ENCODE results near the gene PRKAG3.

The PRKAG3 gene

GRCh38 chr2:218831378-218831990, at the start of gene PRKAG3:
PRKAG3 (minus strand) TSS chr2:218831803.
- Histone ChIP-seq H3K9me3 (ENCODE audit: insufficient read depth, low read depth, low read length) (no peaks in the 10 kb centered on the region), H3K4me1 (ENCODE audit: insufficient read depth, low read length) (no peaks in the 10 kb centered on the region), H3K27ac (ENCODE audit: low read length) (no peak within 1 kb of the TSS), H3K27me3 (ENCODE audit: insufficient read depth, low read length) (no peaks in the 10 kb centered on the region; the same call in 1 of the 2 replicates), H3K36me3 (ENCODE audit: insufficient read depth, low read depth, low read length) (no peaks in the 10 kb centered on the region), H3K9ac (ENCODE audit: low read depth, low read length) (no peak within 1 kb of the TSS), H3K4me3 (ENCODE audit: low read length) (no peak within 1 kb of the TSS)

GRCh38 chr2:218880859-218881594, 49.4 kb upstream of the PRKAG3 start:
- H3K27ac ChIP-seq (ENCODE audit: low read length), result no peak overlapping the region
- peaks cover 8% of the 10 kb centered on the region; the same call in 1 of the 2 replicates for H3K9me3 ChIP-seq (ENCODE audit: insufficient read depth, low read depth, low read length)
- H3K36me3 ChIP-seq (ENCODE audit: insufficient read depth, low read depth, low read length), result no peaks in the 10 kb centered on the region
- peaks cover 4% of the 10 kb centered on the region for H3K4me1 ChIP-seq (ENCODE audit: insufficient read depth, low read length)
- no peak overlapping the region for H3K4me3 ChIP-seq (ENCODE audit: low read length)
- no peak overlapping the region for H3K9ac ChIP-seq (ENCODE audit: low read depth, low read length)
- peaks cover 99% of the 10 kb centered on the region for H3K27me3 ChIP-seq (ENCODE audit: insufficient read depth, low read length)

- peak within 1 kb of the TSS; percentile 13; the same call in 1 of the 2 replicates for H3K4me3 ChIP-seq (ENCODE audit: low read length)
- peaks cover 8% of the 10 kb centered on the region; the same call in 1 of the 2 replicates for H3K9me3 ChIP-seq (ENCODE audit: insufficient read depth, low read depth, low read length)
- no peak within 1 kb of the TSS for H3K9ac ChIP-seq (ENCODE audit: low read depth, low read length)
- no peaks in the 10 kb centered on the region for H3K36me3 ChIP-seq (ENCODE audit: insufficient read depth, low read depth, low read length)
- peaks cover 4% of the 10 kb centered on the region for H3K4me1 ChIP-seq (ENCODE audit: insufficient read depth, low read length)
- H3K27me3 ChIP-seq (ENCODE audit: insufficient read depth, low read length), result peaks cover 99% of the 10 kb centered on the region
- no peak within 1 kb of the TSS for H3K27ac ChIP-seq (ENCODE audit: low read length)
Observed at GRCh38 chr2:218880102-218880858, 48.7 kb upstream of the PRKAG3 start, which contains the start of gene WNT10A. WNT10A (plus strand) TSS chr2:218880852; CDS start chr2:218880996, 144 bp downstream.

- H3K4me3 ChIP-seq (ENCODE audit: low read length), result no peak overlapping the region
- peaks cover 4% of the 10 kb centered on the region for H3K4me1 ChIP-seq (ENCODE audit: insufficient read depth, low read length)
- no peak overlapping the region for H3K9ac ChIP-seq (ENCODE audit: low read depth, low read length)
- H3K27ac ChIP-seq (ENCODE audit: low read length), result no peak overlapping the region
- H3K27me3 ChIP-seq (ENCODE audit: insufficient read depth, low read length), result peaks cover 99% of the 10 kb centered on the region
- peaks cover 10% of the 10 kb centered on the region; the same call in 1 of the 2 replicates for H3K9me3 ChIP-seq (ENCODE audit: insufficient read depth, low read depth, low read length)
- H3K36me3 ChIP-seq (ENCODE audit: insufficient read depth, low read depth, low read length), result no peaks in the 10 kb centered on the region
Observed at GRCh38 chr2:218879776-218880101, 48.1 kb upstream of the PRKAG3 start.

GRCh38 chr2:218878926-218879761, 47.5 kb upstream of the PRKAG3 start:
- peaks cover 99% of the 10 kb centered on the region for H3K27me3 ChIP-seq (ENCODE audit: insufficient read depth, low read length)

GRCh38 chr2:218878486-218878885, 46.9 kb upstream of the PRKAG3 start:
- Histone ChIP-seq H3K9ac (ENCODE audit: low read depth, low read length) (no peak overlapping the region), H3K27ac (ENCODE audit: low read length) (no peak overlapping the region), H3K9me3 (ENCODE audit: insufficient read depth, low read depth, low read length) (peaks cover 14% of the 10 kb centered on the region; the same call in 1 of the 2 replicates), H3K36me3 (ENCODE audit: insufficient read depth, low read depth, low read length) (no peaks in the 10 kb centered on the region), H3K27me3 (ENCODE audit: insufficient read depth, low read length) (peaks cover 99% of the 10 kb centered on the region), H3K4me3 (ENCODE audit: low read length) (no peak overlapping the region), H3K4me1 (ENCODE audit: insufficient read depth, low read length) (peaks cover 4% of the 10 kb centered on the region)

More at GRCh38 chr2:218878926-218879761, 47.5 kb upstream of the PRKAG3 start:
- Histone ChIP-seq H3K9ac (ENCODE audit: low read depth, low read length) (no peak overlapping the region), H3K9me3 (ENCODE audit: insufficient read depth, low read depth, low read length) (peaks cover 14% of the 10 kb centered on the region; the same call in 1 of the 2 replicates), H3K36me3 (ENCODE audit: insufficient read depth, low read depth, low read length) (no peaks in the 10 kb centered on the region), H3K4me1 (ENCODE audit: insufficient read depth, low read length) (peaks cover 4% of the 10 kb centered on the region), H3K27ac (ENCODE audit: low read length) (no peak overlapping the region), H3K4me3 (ENCODE audit: low read length) (no peak overlapping the region)

- Histone ChIP-seq H3K27me3 (ENCODE audit: insufficient read depth, low read length) (peaks cover 100% of the 10 kb centered on the region), H3K27ac (ENCODE audit: low read length) (no peak overlapping the region)
Observed at GRCh38 chr2:218877891-218878290, 46.3 kb upstream of the PRKAG3 start.

GRCh38 chr2:218877331-218877730, 45.7 kb upstream of the PRKAG3 start:
- Histone ChIP-seq H3K4me1 (ENCODE audit: insufficient read depth, low read length) (peaks cover 9% of the 10 kb centered on the region), H3K9me3 (ENCODE audit: insufficient read depth, low read depth, low read length) (peaks cover 9% of the 10 kb centered on the region; the same call in 1 of the 2 replicates), H3K27ac (ENCODE audit: low read length) (no peak overlapping the region), H3K4me3 (ENCODE audit: low read length) (no peak overlapping the region), H3K9ac (ENCODE audit: low read depth, low read length) (no peak overlapping the region), H3K36me3 (ENCODE audit: insufficient read depth, low read depth, low read length) (no peaks in the 10 kb centered on the region), H3K27me3 (ENCODE audit: insufficient read depth, low read length) (peaks cover 100% of the 10 kb centered on the region)

More at GRCh38 chr2:218877891-218878290, 46.3 kb upstream of the PRKAG3 start:
- H3K4me3 ChIP-seq (ENCODE audit: low read length), result no peak overlapping the region
- H3K9me3 ChIP-seq (ENCODE audit: insufficient read depth, low read depth, low read length), result peaks cover 10% of the 10 kb centered on the region; the same call in 1 of the 2 replicates
- H3K36me3 ChIP-seq (ENCODE audit: insufficient read depth, low read depth, low read length), result no peaks in the 10 kb centered on the region
- H3K4me1 ChIP-seq (ENCODE audit: insufficient read depth, low read length), result peaks cover 7% of the 10 kb centered on the region
- no peak overlapping the region for H3K9ac ChIP-seq (ENCODE audit: low read depth, low read length)

GRCh38 chr2:218876562-218877219, 45.1 kb upstream of the PRKAG3 start:
- no peak overlapping the region for H3K4me3 ChIP-seq (ENCODE audit: low read length)
- no peaks in the 10 kb centered on the region for H3K36me3 ChIP-seq (ENCODE audit: insufficient read depth, low read depth, low read length)
- H3K9me3 ChIP-seq (ENCODE audit: insufficient read depth, low read depth, low read length), result peaks cover 8% of the 10 kb centered on the region; the same call in 1 of the 2 replicates
- H3K9ac ChIP-seq (ENCODE audit: low read depth, low read length), result no peak overlapping the region
- H3K4me1 ChIP-seq (ENCODE audit: insufficient read depth, low read length), result peaks cover 9% of the 10 kb centered on the region
- peaks cover 100% of the 10 kb centered on the region for H3K27me3 ChIP-seq (ENCODE audit: insufficient read depth, low read length)
- H3K27ac ChIP-seq (ENCODE audit: low read length), result no peak overlapping the region

- Histone ChIP-seq H3K4me1 (ENCODE audit: insufficient read depth, low read length) (peaks cover 9% of the 10 kb centered on the region), H3K9ac (ENCODE audit: low read depth, low read length) (no peak overlapping the region), H3K4me3 (ENCODE audit: low read length) (no peak overlapping the region), H3K27me3 (ENCODE audit: insufficient read depth, low read length) (peaks cover 100% of the 10 kb centered on the region), H3K27ac (ENCODE audit: low read length) (no peak overlapping the region), H3K36me3 (ENCODE audit: insufficient read depth, low read depth, low read length) (no peaks in the 10 kb centered on the region), H3K9me3 (ENCODE audit: insufficient read depth, low read depth, low read length) (peaks cover 5% of the 10 kb centered on the region; the same call in 1 of the 2 replicates)
Observed at GRCh38 chr2:218875692-218876246, 44.2 kb upstream of the PRKAG3 start.

Measured in iPS-20b (cell line).